Measurements from ENCODE around the gene FHIT.

The FHIT gene

GRCh38 chr3:60810881-60811280, 440.4 kb downstream of the FHIT start:
- no peak for DNase-seq

GRCh38 chr3:60809857-60810610, 441.2 kb downstream of the FHIT start:
- DNase-seq: no peak

- no peak for DNase-seq
Measured at GRCh38 chr3:60803216-60804173, 447.8 kb downstream of the FHIT start.

GRCh38 chr3:60801307-60801706, 449.9 kb downstream of the FHIT start:
- DNase-seq: no peak

- DNase-seq: no peak
Measured at GRCh38 chr3:60798456-60798855, 452.8 kb downstream of the FHIT start.

- DNase-seq: no peak
Measured at GRCh38 chr3:60792249-60792852, 458.9 kb downstream of the FHIT start.

GRCh38 chr3:60788185-60788584, 463.1 kb downstream of the FHIT start:
- DNase-seq: no peak

GRCh38 chr3:60781935-60782334, 469.3 kb downstream of the FHIT start:
- no peak for DNase-seq

- DNase-seq: no peak
Measured at GRCh38 chr3:60779637-60780036, 471.6 kb downstream of the FHIT start.

- DNase-seq: no peak
Measured at GRCh38 chr3:60775985-60776384, 475.3 kb downstream of the FHIT start.

- DNase-seq: no peak
Measured at GRCh38 chr3:60774617-60775016, 476.6 kb downstream of the FHIT start.

GRCh38 chr3:60772584-60772983, 478.7 kb downstream of the FHIT start:
- DNase-seq: no peak

GRCh38 chr3:60771766-60772165, 479.5 kb downstream of the FHIT start:
- DNase-seq: no peak

GRCh38 chr3:60770532-60770931, 480.7 kb downstream of the FHIT start:
- no peak for DNase-seq

GRCh38 chr3:60767536-60767935, 483.7 kb downstream of the FHIT start:
- no peak for DNase-seq

- no peak for DNase-seq
Measured at GRCh38 chr3:60765776-60766175, 485.5 kb downstream of the FHIT start.

GRCh38 chr3:60764870-60765269, 486.4 kb downstream of the FHIT start:
- no peak for DNase-seq

GRCh38 chr3:60760145-60760544, 491.1 kb downstream of the FHIT start:
- DNase-seq: no peak

GRCh38 chr3:60759439-60759838, 491.8 kb downstream of the FHIT start:
- no peak for DNase-seq

GRCh38 chr3:60758831-60759230, 492.4 kb downstream of the FHIT start:
- no peak for DNase-seq

GRCh38 chr3:60758171-60758570, 493.1 kb downstream of the FHIT start:
- no peak for DNase-seq

GRCh38 chr3:60757724-60758123, 493.5 kb downstream of the FHIT start:
- no peak for DNase-seq

GRCh38 chr3:60756241-60757030, 494.8 kb downstream of the FHIT start:
- no peak for DNase-seq
